WI38 (cell line): ENCODE results near the gene TMEM14A.

Experiments used
- H3K4me3 ChIP-seq: 2 replicates; pipeline ENCODE4 v1.5.1; 2011; ENCODE audit warnings: low read depth, mild to moderate bottlenecking, control low read depth, low read length
- CTCF ChIP-seq: IDR thresholded peaks from 2 replicates; pipeline ENCODE4 v1.5.1; 2012; ENCODE audit warnings: low read depth, mild to moderate bottlenecking, control low read depth, low read length

TMEM14A gene

GRCh38 chr6:52725535-52726192 lies 54.8 kb downstream of the TMEM14A start:
- H3K4me3 ChIP-seq, result no peak overlapping the region
- TF ChIP-seq CTCF, result no peak

- no peak for TF ChIP-seq CTCF
- H3K4me3 ChIP-seq, result no peak overlapping the region
These were observed 55.3 kb downstream of the TMEM14A start for GRCh38 chr6:52726193-52726542.

GRCh38 chr6:52726741-52727535 lies 56.0 kb downstream of the TMEM14A start:
- TF ChIP-seq CTCF, result no peak
- no peak overlapping the region for H3K4me3 ChIP-seq

GRCh38 chr6:52727908-52728307 lies 57.0 kb downstream of the TMEM14A start:
- no peak for TF ChIP-seq CTCF
- no peak overlapping the region for H3K4me3 ChIP-seq

- TF ChIP-seq CTCF, result no peak
- H3K4me3 ChIP-seq, result no peak overlapping the region
These were observed 57.5 kb downstream of the TMEM14A start for GRCh38 chr6:52728394-52728793.

GRCh38 chr6:52729576-52729975 lies 58.7 kb downstream of the TMEM14A start:
- TF ChIP-seq CTCF, result no peak
- no peak overlapping the region for H3K4me3 ChIP-seq

GRCh38 chr6:52731719-52732118 lies 60.8 kb downstream of the TMEM14A start:
- no peak for TF ChIP-seq CTCF
- no peak overlapping the region for H3K4me3 ChIP-seq
